KMS-11 (cell line): ENCODE measurements around the gene MTX2.
A peak's percentile ranks its signal among the peaks of the same experiment; 100 is the strongest.

Source experiments
- H2AFZ ChIP-seq: fragments of 200-600 bp; sonication (generic); 2 replicates; pipeline ENCODE4 v1.6.1; 2016; ENCODE audit warnings: antibody characterized with exemption, mixed run types, low read depth
- H3K27ac ChIP-seq: fragments of 200-600 bp; sonication (generic); 2 replicates; pipeline ENCODE4 v1.6.1; 2016; ENCODE audit warnings: mild to moderate bottlenecking, mixed run types
- H3K27me3 ChIP-seq: fragments of 200-600 bp; sonication (generic); 2 replicates; pipeline ENCODE4 v1.6.1; 2017; ENCODE audit warnings: mild to moderate bottlenecking, low read depth, mixed run types, moderate library complexity; ENCODE audit not compliant: insufficient read depth
- H3K36me3 ChIP-seq: fragments of 200-600 bp; sonication (generic); 2 replicates; pipeline ENCODE4 v1.6.1; 2017; ENCODE audit warnings: mild to moderate bottlenecking, mixed run types; ENCODE audit not compliant: insufficient read depth
- H3K4me1 ChIP-seq: fragments of 200-600 bp; sonication (generic); 2 replicates; pipeline ENCODE4 v1.6.1; 2016; ENCODE audit warnings: mild to moderate bottlenecking, low read depth, mixed run types; ENCODE audit not compliant: poor library complexity, severe bottlenecking
- H3K4me2 ChIP-seq: fragments of 200-600 bp; sonication (generic); 2 replicates; pipeline ENCODE4 v1.7.0; 2016; ENCODE audit warnings: mild to moderate bottlenecking, mixed run types
- H3K4me3 ChIP-seq: fragments of 200-600 bp; sonication (generic); IDR thresholded peaks from 2 replicates; pipeline ENCODE4 v1.6.1; 2017; ENCODE audit warnings: low read depth, low read length, mixed read lengths; ENCODE audit not compliant: insufficient read depth
- H3K79me2 ChIP-seq: fragments of 200-600 bp; sonication (generic); 2 replicates; pipeline ENCODE4 v1.6.1; 2016; ENCODE audit warnings: low read depth, mixed run types; ENCODE audit not compliant: insufficient read depth
- H3K9ac ChIP-seq: fragments of 200-600 bp; sonication (generic); 2 replicates; pipeline ENCODE4 v1.6.1; 2016; ENCODE audit warnings: mild to moderate bottlenecking, mixed run types
- H4K20me1 ChIP-seq: fragments of 200-600 bp; sonication (generic); 2 replicates; pipeline ENCODE4 v1.6.1; 2016; ENCODE audit warnings: mild to moderate bottlenecking, mixed run types; ENCODE audit not compliant: insufficient read depth
- CTCF ChIP-seq: fragments of 200-600 bp; sonication (generic); conservative IDR thresholded peaks from 2 replicates; pipeline ENCODE4 v1.6.1; 2017; ENCODE audit warnings: low read depth, mild to moderate bottlenecking, antibody characterized with exemption, low read length, moderate library complexity, mixed read lengths

The MTX2 gene

GRCh38 chr2:176280867-176281658 lies 11.8 kb downstream of the MTX2 start:
- TF ChIP-seq CTCF: no peak
- H3K9ac ChIP-seq: no peak overlapping the region
- H3K4me3 ChIP-seq: no peak overlapping the region
- H3K4me1 ChIP-seq: peaks cover 22% of the 10 kb centered on the region
- H3K27ac ChIP-seq: no peak overlapping the region
- H3K4me2 ChIP-seq: no peak overlapping the region
- no peaks in the 10 kb centered on the region for H3K27me3 ChIP-seq
- H2AFZ ChIP-seq: no peak overlapping the region
- H4K20me1 ChIP-seq: 0 out of 2 replicates have a peak, but pooled peaks cover 6% of the 10 kb centered on the region
- H3K36me3 ChIP-seq: no peaks in the 10 kb centered on the region
- H3K79me2 ChIP-seq: peaks cover 37% of the 10 kb centered on the region; the same call in 1 of the 2 replicates

- no peak for TF ChIP-seq CTCF
- Histone ChIP-seq H3K9ac (no peak overlapping the region), H3K79me2 (peaks cover 39% of the 10 kb centered on the region; the same call in 1 of the 2 replicates), H3K4me3 (no peak overlapping the region), H4K20me1 (0 out of 2 replicates have a peak, but pooled peaks cover 6% of the 10 kb centered on the region), H3K27me3 (no peaks in the 10 kb centered on the region), H2AFZ (no peak overlapping the region), H3K4me2 (peak overlapping the region; percentile 4; the same call in 1 of the 2 replicates), H3K27ac (no peak overlapping the region), H3K4me1 (peaks cover 22% of the 10 kb centered on the region), H3K36me3 (no peaks in the 10 kb centered on the region)
Observed at GRCh38 chr2:176283291-176284068, 14.2 kb downstream of the MTX2 start.

- Histone ChIP-seq H3K4me2 (no peak overlapping the region), H3K27ac (no peak overlapping the region), H4K20me1 (0 out of 2 replicates have a peak, but pooled peaks cover 6% of the 10 kb centered on the region), H3K4me1 (peaks cover 25% of the 10 kb centered on the region), H3K4me3 (no peak overlapping the region), H3K36me3 (no peaks in the 10 kb centered on the region), H3K9ac (no peak overlapping the region), H3K79me2 (peaks cover 38% of the 10 kb centered on the region; the same call in 1 of the 2 replicates), H3K27me3 (no peaks in the 10 kb centered on the region), H2AFZ (no peak overlapping the region)
- no peak for TF ChIP-seq CTCF
Observed at GRCh38 chr2:176284461-176285049, 15.3 kb downstream of the MTX2 start.

GRCh38 chr2:176285321-176285720 lies 16.1 kb downstream of the MTX2 start:
- TF ChIP-seq CTCF: no peak
- peaks cover 38% of the 10 kb centered on the region; the same call in 1 of the 2 replicates for H3K79me2 ChIP-seq
- no peak overlapping the region for H2AFZ ChIP-seq
- H3K36me3 ChIP-seq: no peaks in the 10 kb centered on the region
- no peak overlapping the region for H3K4me2 ChIP-seq
- H3K9ac ChIP-seq: no peak overlapping the region
- H3K4me3 ChIP-seq: no peak overlapping the region
- H4K20me1 ChIP-seq: 0 out of 2 replicates have a peak, but pooled peaks cover 10% of the 10 kb centered on the region
- peaks cover 33% of the 10 kb centered on the region for H3K4me1 ChIP-seq
- no peaks in the 10 kb centered on the region for H3K27me3 ChIP-seq
- no peak overlapping the region for H3K27ac ChIP-seq
